T-cell (primary cell): ENCODE results near the gene TIMP2. TPM values are rescaled to one million over a fixed set of nuclear protein-coding genes. Genes with fewer than 3 reads are reported as not detected.

Source experiments
- ATAC-seq, 4 experiments: fragments of 200-7000 bp in 3 of 4; fragments of 150-1000 bp in 1 of 4; cut with Tn5 transposase; replicated peaks in 1 of 4; 1 replicate in 3 of 4; 2 replicates in 1 of 4; pipeline ENCODE4 v1.10.0; 2021; ENCODE audit warnings: moderate library complexity in 3 of 4, mild to moderate bottlenecking in 2 of 4, moderate number of reproducible peaks in 1 of 4
- CTCF ChIA-PET, 2 donors: fragments of 300-600 bp; sonication (Branson Sonifier 250); formaldehyde crosslinking; loops; one replicate each; lab custom pipeline; 2022; ENCODE audit warnings: antibody characterized with exemption in 2 of 2; lab: Charles Lee
- POLR2A ChIA-PET, 2 donors: fragments of 300-600 bp; sonication (Branson Sonifier 250); formaldehyde crosslinking; loops; one replicate each; lab custom pipeline; 2022; ENCODE audit warnings: antibody characterized with exemption in 2 of 2; lab: Charles Lee
- DNase-seq, 35 experiments: peaks; one replicate each; pipeline versions ENCODE4 v3.0.0 to v3.0.0-alpha.2; 2013 to 2023
- H3K27ac ChIP-seq: one replicate; pipeline ENCODE4 v1.5.1; 2013; ENCODE audit warnings: low read length
- H3K27me3 ChIP-seq, 2 experiments: replicated peaks in 1 of 2; 1 replicate in 1 of 2; 2 replicates in 1 of 2; pipeline versions ENCODE4 v1.6.1 to v1.7.0; 2013; ENCODE audit warnings: low read length in 1 of 2, mixed read lengths in 1 of 2; ENCODE audit not compliant: control insufficient read depth in 2 of 2, insufficient read depth in 2 of 2; ENCODE audit errors: extremely low read depth in 1 of 2
- H3K36me3 ChIP-seq, 2 donors: 1 replicate in 1 of 2; 2 replicates in 1 of 2; pipeline versions ENCODE4 v1.6.1 to v1.7.0; 2013; ENCODE audit warnings: low read length in 1 of 2; ENCODE audit not compliant: control insufficient read depth in 2 of 2, insufficient read depth in 1 of 2; ENCODE audit errors: extremely low read depth in 1 of 2
- H3K4me1 ChIP-seq, 2 experiments: 1 replicate in 1 of 2; 2 replicates in 1 of 2; pipeline versions ENCODE4 v1.6.1 to v1.7.0; 2013; ENCODE audit warnings: low read length in 2 of 2, mixed read lengths in 1 of 2; ENCODE audit not compliant: insufficient read depth in 2 of 2, control insufficient read depth in 1 of 2; ENCODE audit errors: extremely low read depth in 1 of 2
- H3K4me3 ChIP-seq, 2 donors: 1 replicate in 1 of 2; 2 replicates in 1 of 2; pipeline versions ENCODE4 v1.5.1 to v1.7.0; 2013; ENCODE audit warnings: mild to moderate bottlenecking in 2 of 2, low read length in 1 of 2, moderate library complexity in 1 of 2; ENCODE audit not compliant: control insufficient read depth in 1 of 2; ENCODE audit errors: extremely low read depth in 1 of 2
- H3K9me3 ChIP-seq: 2 replicates; pipeline ENCODE4 v1.7.0; 2013
- H3K27ac Mint-ChIP-seq, 2 donors: one replicate each; pipeline ENCODE4 v1.8.0; 2020 to 2021; ENCODE audit warnings: mild to moderate bottlenecking in 2 of 2, mixed read lengths in 2 of 2
- H3K27me3 Mint-ChIP-seq, 2 donors: one replicate each; pipeline ENCODE4 v1.8.0; 2021 to 2022; ENCODE audit warnings: mixed read lengths in 2 of 2
- H3K36me3 Mint-ChIP-seq: one replicate; pipeline ENCODE4 v1.8.0; 2021; ENCODE audit warnings: mixed read lengths
- H3K4me1 Mint-ChIP-seq, 3 donors: one replicate each; pipeline ENCODE4 v1.8.0; 2020 to 2022; ENCODE audit warnings: mixed read lengths in 3 of 3, mild to moderate bottlenecking in 1 of 3
- H3K4me3 Mint-ChIP-seq, 3 donors: one replicate each; pipeline ENCODE4 v1.8.0; 2020 to 2022; ENCODE audit warnings: mild to moderate bottlenecking in 3 of 3, mixed read lengths in 3 of 3, moderate library complexity in 3 of 3
- H3K9me3 Mint-ChIP-seq, 3 donors: one replicate each; pipeline ENCODE4 v1.8.0; 2020 to 2022; ENCODE audit warnings: mixed read lengths in 3 of 3
- whole genome bisulfite sequencing: methylation state at CpG from one replicate; pipeline ENCODE4 v1.1.5; 2013; ENCODE audit warnings: missing lambda C conversion rate; ENCODE audit not compliant: insufficient coverage; 5-methylcytosine and 5-hydroxymethylcytosine counted together
- total RNA-seq, 35 experiments: library from RNA in 6 of 35; stranded (reverse) in 6 of 35; fragments of 120-200 nt in 1 of 35; gene quantifications; one replicate each; pipeline versions ENCODE4 v1.2.1 to v1.2.4 and lab custom pipeline; 2013 to 2026

Gene TIMP2
- total RNA-seq, 5 donors from 2014 or later (not counting 1 experiment from before 2014, with no cell fraction given) = 5.1 to 6.7 (median 6.5) TPM

GRCh38 chr17:78920528-78920927 lies 4.7 kb downstream of the TIMP2 start:
- no peak overlapping the region for H3K27ac ChIP-seq
- H3K4me1 ChIP-seq = peaks cover 8 to 35% of the 10 kb centered on the region in 2 experiments
- peaks cover 0 to 17% of the 10 kb centered on the region in 2 donors for H3K27me3 Mint-ChIP-seq
- POLR2A ChIA-PET = no interaction called here
- no peaks in the 10 kb centered on the region for H3K36me3 Mint-ChIP-seq
- ATAC-seq (no peak), DNase-seq (no peak)
- no peaks in the 10 kb centered on the region for H3K9me3 ChIP-seq
- H3K4me3 Mint-ChIP-seq = no peak overlapping the region
- no peaks in the 10 kb centered on the region for H3K36me3 ChIP-seq
- H3K27me3 ChIP-seq = peaks cover 0 to 55% of the 10 kb centered on the region in 2 experiments
- no peak overlapping the region for H3K4me3 ChIP-seq
- CTCF ChIA-PET = no interaction called here
- 84% methylated on average over 5 of the region's 8 CpGs for WGBS
- H3K9me3 Mint-ChIP-seq = no peaks in the 10 kb centered on the region
- H3K4me1 Mint-ChIP-seq = peaks cover 22 to 45% (median 22%) of the 10 kb centered on the region in 3 donors
- peak overlapping the region in 1 of 2 donors; percentile 3 for H3K27ac Mint-ChIP-seq

GRCh38 chr17:78919861-78920450 lies 5.2 kb downstream of the TIMP2 start:
- Mint-ChIP-seq H3K9me3 (no peaks in the 10 kb centered on the region), H3K27ac (peak overlapping the region in 1 of 2 donors; percentile 49), H3K27me3 (peaks cover 0 to 17% of the 10 kb centered on the region in 2 donors), H3K4me1 (peaks cover 22 to 47% (median 22%) of the 10 kb centered on the region in 3 donors), H3K4me3 (peak overlapping the region in 1 of 3 donors; percentile 31), H3K36me3 (no peaks in the 10 kb centered on the region)
- peaks cover 0 to 54% of the 10 kb centered on the region in 2 experiments for H3K27me3 ChIP-seq
- H3K4me3 ChIP-seq = no peak overlapping the region
- H3K9me3 ChIP-seq = no peaks in the 10 kb centered on the region
- DNase-seq (no peak), ATAC-seq (no peak)
- WGBS = 65% methylated on average over 17 of the region's 20 CpGs
- H3K36me3 ChIP-seq = no peaks in the 10 kb centered on the region
- CTCF ChIA-PET = no interaction called here
- H3K27ac ChIP-seq = no peak overlapping the region
- H3K4me1 ChIP-seq = peaks cover 8 to 35% of the 10 kb centered on the region in 2 experiments
- POLR2A ChIA-PET = no interaction called here

GRCh38 chr17:78918979-78919378 lies 6.2 kb downstream of the TIMP2 start:
- Histone ChIP-seq H3K27me3 (peaks cover 0 to 47% of the 10 kb centered on the region in 2 experiments), H3K9me3 (no peaks in the 10 kb centered on the region), H3K27ac (no peak overlapping the region), H3K36me3 (no peaks in the 10 kb centered on the region), H3K4me1 (peaks cover 5 to 28% of the 10 kb centered on the region in 2 experiments), H3K4me3 (no peak overlapping the region)
- peaks cover 20 to 47% (median 22%) of the 10 kb centered on the region in 3 donors for H3K4me1 Mint-ChIP-seq
- no peak overlapping the region for H3K27ac Mint-ChIP-seq
- 89% methylated on average over 14 of the region's 14 CpGs for WGBS
- H3K9me3 Mint-ChIP-seq = no peaks in the 10 kb centered on the region
- H3K27me3 Mint-ChIP-seq = peaks cover 0 to 17% of the 10 kb centered on the region in 2 donors
- DNase-seq (no peak), ATAC-seq (no peak)
- CTCF ChIA-PET = no interaction called here
- POLR2A ChIA-PET = no interaction called here
- no peaks in the 10 kb centered on the region for H3K36me3 Mint-ChIP-seq
- H3K4me3 Mint-ChIP-seq = no peak overlapping the region

- H3K27ac Mint-ChIP-seq = no peak overlapping the region
- H3K4me1 Mint-ChIP-seq = peaks cover 10 to 35% (median 12%) of the 10 kb centered on the region in 3 donors
Observed at GRCh38 chr17:78917451-78918275, 7.5 kb downstream of the TIMP2 start.

GRCh38 chr17:78915872-78916632 lies 9.1 kb downstream of the TIMP2 start:
- Histone ChIP-seq H3K36me3 (no peaks in the 10 kb centered on the region), H3K27ac (no peak overlapping the region), H3K27me3 (peaks cover 0 to 30% of the 10 kb centered on the region in 2 experiments), H3K4me3 (peak overlapping the region in 1 of 2 donors; percentile 49), H3K9me3 (no peaks in the 10 kb centered on the region), H3K4me1 (peaks cover 2 to 17% of the 10 kb centered on the region in 2 experiments)
- ChIA-PET CTCF (no interaction called here), POLR2A (no interaction called here)
- H3K36me3 Mint-ChIP-seq = no peaks in the 10 kb centered on the region
- H3K27ac Mint-ChIP-seq = peak overlapping the region in 1 of 2 donors; percentile 70
- DNase-seq = peak in 7 of 35 experiments; percentile 14 to 41 (median 27)
- H3K4me3 Mint-ChIP-seq = peak overlapping the region in 2 of 3 donors; percentile 40 to 75
- peak in 2 of 4 experiments; percentile 50 to 57 for ATAC-seq
- H3K4me1 Mint-ChIP-seq = peaks cover 8 to 29% (median 11%) of the 10 kb centered on the region in 3 donors
- H3K27me3 Mint-ChIP-seq = peaks cover 0 to 8% of the 10 kb centered on the region in 2 donors
- H3K9me3 Mint-ChIP-seq = no peaks in the 10 kb centered on the region
- 67% methylated on average over 12 of the region's 17 CpGs for WGBS

More at GRCh38 chr17:78917451-78918275, 7.5 kb downstream of the TIMP2 start:
- Mint-ChIP-seq H3K36me3 (no peaks in the 10 kb centered on the region), H3K27me3 (peaks cover 0 to 10% of the 10 kb centered on the region in 2 donors), H3K9me3 (no peaks in the 10 kb centered on the region), H3K4me3 (peak overlapping the region in 1 of 3 donors; percentile 44)
- H3K27ac ChIP-seq = no peak overlapping the region
- WGBS = 49% methylated on average over 13 of the region's 21 CpGs
- no peaks in the 10 kb centered on the region for H3K36me3 ChIP-seq
- peak in 1 of 4 experiments; percentile 29 for ATAC-seq
- peaks cover 2 to 17% of the 10 kb centered on the region in 2 experiments for H3K4me1 ChIP-seq
- ChIA-PET CTCF (no interaction called here), POLR2A (no interaction called here)
- H3K27me3 ChIP-seq = peaks cover 0 to 36% of the 10 kb centered on the region in 2 experiments
- peak overlapping the region in 1 of 2 donors; percentile 15 for H3K4me3 ChIP-seq
- no peak for DNase-seq
- H3K9me3 ChIP-seq = no peaks in the 10 kb centered on the region

- Mint-ChIP-seq H3K36me3 (no peaks in the 10 kb centered on the region), H3K9me3 (no peaks in the 10 kb centered on the region), H3K27me3 (peaks cover 0 to 11% of the 10 kb centered on the region in 2 donors), H3K27ac (no peak overlapping the region), H3K4me3 (no peak overlapping the region), H3K4me1 (peaks cover 8 to 23% (median 11%) of the 10 kb centered on the region in 3 donors)
- Histone ChIP-seq H3K4me1 (peaks cover 2 to 15% of the 10 kb centered on the region in 2 experiments), H3K4me3 (no peak overlapping the region), H3K27ac (no peak overlapping the region), H3K36me3 (no peaks in the 10 kb centered on the region), H3K27me3 (peaks cover 0 to 19% of the 10 kb centered on the region in 2 experiments), H3K9me3 (no peaks in the 10 kb centered on the region)
- no peak for ATAC-seq
- POLR2A ChIA-PET = interaction anchor here in 1 of 2 donors (0.7 kb wide), 1 partner anchor 172 kb away, joined by 7 read pairs; no protein-coding TSS in a partner anchor
- 89% methylated on average over 15 of the region's 15 CpGs for WGBS
- CTCF ChIA-PET = no interaction called here
- DNase-seq = no peak
Observed at GRCh38 chr17:78913115-78913514, 12.1 kb downstream of the TIMP2 start.
